NK-92 (cell line): Measurements from ENCODE around the gene ARHGAP45.

Source experiments
- DNase-seq: peaks from one replicate; lab custom pipeline; 2025; ENCODE audit not compliant: unreplicated experiment; lab: John Stamatoyannopoulos, UW

ARHGAP45 gene

GRCh38 chr19:1070576-1070930 is 3.6 kb downstream of the ARHGAP45 start:
- no peak for DNase-seq

GRCh38 chr19:1070931-1071791 is 4.2 kb downstream of the ARHGAP45 start:
- DNase-seq = no peak

- no peak for DNase-seq
These were observed 5.5 kb downstream of the ARHGAP45 start for GRCh38 chr19:1072371-1073015.

- no peak for DNase-seq
These were observed 6.3 kb downstream of the ARHGAP45 start for GRCh38 chr19:1073063-1073955.

GRCh38 chr19:1073956-1074517 is 7.1 kb downstream of the ARHGAP45 start:
- DNase-seq = no peak

- peak; percentile 63 for DNase-seq
These were observed 7.7 kb downstream of the ARHGAP45 start for GRCh38 chr19:1074544-1075283.

- DNase-seq = no peak
These were observed 9.0 kb downstream of the ARHGAP45 start for GRCh38 chr19:1076046-1076386.

- peak; percentile 51 for DNase-seq
These were observed 10.0 kb downstream of the ARHGAP45 start for GRCh38 chr19:1076951-1077350.

GRCh38 chr19:1079566-1080111 is 12.7 kb downstream of the ARHGAP45 start:
- DNase-seq = no peak

- no peak for DNase-seq
These were observed 13.6 kb downstream of the ARHGAP45 start for GRCh38 chr19:1080360-1081161.

- no peak for DNase-seq
These were observed 14.6 kb downstream of the ARHGAP45 start for GRCh38 chr19:1081301-1082164.

GRCh38 chr19:1082165-1082927 is 15.4 kb downstream of the ARHGAP45 start:
- DNase-seq = no peak

GRCh38 chr19:1082928-1083816 is 16.2 kb downstream of the ARHGAP45 start:
- no peak for DNase-seq

GRCh38 chr19:1084024-1084868 is 17.3 kb downstream of the ARHGAP45 start:
- DNase-seq = no peak

- no peak for DNase-seq
These were observed 18.2 kb downstream of the ARHGAP45 start for GRCh38 chr19:1085053-1085658.
